Thoracic aorta (tissue), 2 donors: ENCODE data around the gene FAM228B. TPM values are rescaled to one million over a fixed set of nuclear protein-coding genes. Genes with fewer than 3 reads are reported as not detected.

Experiments
- ATAC-seq: fragments of 150-250 bp; one replicate; pipeline ENCODE4 v1.8.0; 2017; ENCODE audit warnings: low read depth; ENCODE audit not compliant: insufficient number of reproducible peaks, low FRiP score
- DNase-seq: peaks from one replicate; pipeline ENCODE4 v3.0.0-alpha.2; 2020; ENCODE audit warnings: low spot score
- H3K27ac ChIP-seq, 2 donors: fragments of 200-600 bp; sonication (generic); 1 replicate in 1 of 2; 2 replicates in 1 of 2; pipeline ENCODE4 v1.5.1; 2016; ENCODE audit warnings: mild to moderate bottlenecking in 2 of 2, moderate library complexity in 2 of 2
- H3K27me3 ChIP-seq: fragments of 200-600 bp; sonication (generic); replicated peaks from 2 replicates; pipeline ENCODE4 v1.6.0; 2016; ENCODE audit warnings: mild to moderate bottlenecking; ENCODE audit not compliant: insufficient read depth
- H3K36me3 ChIP-seq: fragments of 200-600 bp; sonication (generic); one replicate; pipeline ENCODE4 v1.5.1; 2016
- H3K4me1 ChIP-seq, 2 donors: fragments of 200-600 bp; sonication (generic); 1 replicate in 1 of 2; 2 replicates in 1 of 2; pipeline versions ENCODE4 v1.5.1 to v1.6.0; 2016; ENCODE audit warnings: low read depth in 2 of 2, mild to moderate bottlenecking in 1 of 2; ENCODE audit not compliant: control insufficient read depth in 1 of 2
- H3K4me3 ChIP-seq: fragments of 200-600 bp; sonication (generic); 2 replicates; pipeline ENCODE4 v1.5.1; 2016; ENCODE audit warnings: mild to moderate bottlenecking
- H3K9me3 ChIP-seq: fragments of 200-600 bp; sonication (generic); 2 replicates; pipeline ENCODE4 v1.5.1; 2016
- total RNA-seq, 2 donors: library from RNA; depleted of rRNA; stranded (reverse); fragments of >200 nt; gene quantifications; one replicate each; pipeline versions ENCODE4 v1.1.0 to v1.2.3, GENCODE V29; 2016
- TF ChIP-seq, protein P1 (sequence below): fragments of 200-600 bp; sonication (generic); IDR thresholded peaks from one replicate; pipeline ENCODE4 v1.5.1; 2019; ENCODE audit warnings: antibody characterized with exemption

The FAM228B gene
- total RNA-seq, 2 donors from 2014 or later = 23.6 to 114 TPM

DNA sequence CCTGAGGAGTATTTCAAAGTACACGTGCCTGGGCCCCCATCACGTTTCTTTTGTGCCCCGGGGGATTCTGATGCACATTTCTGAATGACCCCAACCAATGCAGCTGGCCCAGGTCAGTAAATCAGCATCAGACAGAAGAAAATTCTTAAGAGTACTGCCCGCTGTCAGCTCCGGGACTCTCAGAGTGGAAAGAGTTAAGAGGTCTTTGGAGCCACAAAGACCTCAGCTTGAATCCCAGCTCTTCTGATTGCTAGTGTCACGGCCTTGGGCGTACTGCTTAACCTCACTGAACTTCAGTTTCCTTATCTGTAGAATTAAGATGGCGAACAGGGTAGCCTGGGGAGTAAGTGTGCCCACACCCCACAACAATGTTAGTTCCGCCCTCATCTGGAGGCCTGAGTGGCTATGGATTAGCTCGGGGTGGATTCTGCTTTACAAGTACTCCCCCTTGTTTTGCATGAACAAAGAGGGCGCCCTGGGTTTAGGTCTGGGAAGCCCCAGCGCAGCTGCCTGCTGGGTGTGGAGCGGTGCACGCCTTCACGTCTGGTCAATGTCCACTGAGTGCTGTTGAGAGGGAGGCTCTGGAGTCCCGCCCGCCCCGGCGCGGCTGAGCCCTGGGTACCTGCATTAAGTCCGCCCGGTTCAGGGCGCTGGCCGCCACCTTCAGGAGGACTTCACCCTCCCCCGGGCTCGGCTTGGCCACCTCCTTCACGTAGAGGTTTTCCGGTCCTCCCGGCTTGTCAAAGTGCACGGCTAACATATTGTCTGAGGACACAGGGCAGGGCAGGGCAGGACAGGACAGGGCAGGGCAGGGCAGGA, 39.5 kb upstream of the FAM228B start:
- H3K27ac ChIP-seq = peak overlapping the region; percentile 81 to 87
- H3K9me3 ChIP-seq = no peaks in the 10 kb centered on the region
- H3K4me1 ChIP-seq = peaks cover 7 to 19% of the 10 kb centered on the region in 2 donors
- no peaks in the 10 kb centered on the region for H3K27me3 ChIP-seq
- ATAC-seq = peak; percentile 24
- no peak for DNase-seq
- peak overlapping the region; percentile 74 for H3K4me3 ChIP-seq
- TF ChIP-seq, protein P1, sequence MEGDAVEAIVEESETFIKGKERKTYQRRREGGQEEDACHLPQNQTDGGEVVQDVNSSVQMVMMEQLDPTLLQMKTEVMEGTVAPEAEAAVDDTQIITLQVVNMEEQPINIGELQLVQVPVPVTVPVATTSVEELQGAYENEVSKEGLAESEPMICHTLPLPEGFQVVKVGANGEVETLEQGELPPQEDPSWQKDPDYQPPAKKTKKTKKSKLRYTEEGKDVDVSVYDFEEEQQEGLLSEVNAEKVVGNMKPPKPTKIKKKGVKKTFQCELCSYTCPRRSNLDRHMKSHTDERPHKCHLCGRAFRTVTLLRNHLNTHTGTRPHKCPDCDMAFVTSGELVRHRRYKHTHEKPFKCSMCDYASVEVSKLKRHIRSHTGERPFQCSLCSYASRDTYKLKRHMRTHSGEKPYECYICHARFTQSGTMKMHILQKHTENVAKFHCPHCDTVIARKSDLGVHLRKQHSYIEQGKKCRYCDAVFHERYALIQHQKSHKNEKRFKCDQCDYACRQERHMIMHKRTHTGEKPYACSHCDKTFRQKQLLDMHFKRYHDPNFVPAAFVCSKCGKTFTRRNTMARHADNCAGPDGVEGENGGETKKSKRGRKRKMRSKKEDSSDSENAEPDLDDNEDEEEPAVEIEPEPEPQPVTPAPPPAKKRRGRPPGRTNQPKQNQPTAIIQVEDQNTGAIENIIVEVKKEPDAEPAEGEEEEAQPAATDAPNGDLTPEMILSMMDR = no peak
- peaks cover 7% of the 10 kb centered on the region for H3K36me3 ChIP-seq

DNA sequence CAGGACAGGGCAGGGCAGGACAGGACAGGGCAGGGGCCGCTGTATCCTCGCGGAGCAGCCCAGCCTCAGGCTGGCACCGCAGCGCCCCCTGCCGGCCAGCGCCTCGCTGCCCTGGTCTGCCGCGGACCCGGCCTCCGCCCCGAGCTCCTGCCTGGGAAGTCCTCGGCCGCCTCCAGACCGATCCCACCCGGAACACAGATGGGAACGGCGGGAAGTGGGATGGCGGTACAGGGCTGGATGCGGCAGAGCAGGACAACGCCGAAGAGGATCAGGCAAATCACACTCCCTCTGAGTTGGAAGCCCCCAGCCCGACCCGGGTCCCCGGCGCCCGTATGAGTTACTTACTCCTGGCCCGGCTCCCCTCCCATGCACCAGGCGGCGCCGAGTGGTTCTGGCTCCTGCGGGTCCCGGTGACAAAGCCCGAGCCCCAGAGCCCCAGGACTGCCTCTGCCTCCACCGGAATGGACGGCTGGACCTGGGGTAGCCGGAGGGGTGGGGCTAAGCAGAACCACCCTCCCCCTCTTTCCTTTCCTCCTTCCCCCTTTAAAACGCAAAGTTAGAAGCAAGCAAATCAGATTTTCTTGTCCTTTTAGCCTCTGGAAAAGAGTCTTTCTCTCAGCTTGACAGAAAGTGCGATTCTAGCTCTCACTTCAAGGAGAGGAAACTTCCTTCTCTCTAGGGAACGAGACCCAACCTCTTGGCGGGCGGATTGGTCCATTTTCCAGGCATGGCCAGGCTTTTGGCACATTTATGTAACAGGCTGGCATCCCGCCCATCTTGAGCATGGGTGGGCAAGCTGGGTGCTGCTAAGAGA, 38.7 kb upstream of the FAM228B start, which contains the start of gene TP53I3:
TSS of gene TP53I3 (minus strand) at position 449 of the 814 bp plus-strand sequence. CDS start 508 bp downstream, outside the sequence.
- H3K4me3 ChIP-seq = peak within 1 kb of the TSS; percentile 74
- peaks cover 7% of the 10 kb centered on the region for H3K36me3 ChIP-seq
- H3K27ac ChIP-seq = peak within 1 kb of the TSS; percentile 81 to 87
- no peaks in the 10 kb centered on the region for H3K27me3 ChIP-seq
- peak; percentile 47 for DNase-seq
- peak; percentile 88 for ATAC-seq
- TF ChIP-seq, protein P1 = peak; percentile 98
- H3K4me1 ChIP-seq = peaks cover 7 to 19% of the 10 kb centered on the region in 2 donors
- no peaks in the 10 kb centered on the region for H3K9me3 ChIP-seq

DNA sequence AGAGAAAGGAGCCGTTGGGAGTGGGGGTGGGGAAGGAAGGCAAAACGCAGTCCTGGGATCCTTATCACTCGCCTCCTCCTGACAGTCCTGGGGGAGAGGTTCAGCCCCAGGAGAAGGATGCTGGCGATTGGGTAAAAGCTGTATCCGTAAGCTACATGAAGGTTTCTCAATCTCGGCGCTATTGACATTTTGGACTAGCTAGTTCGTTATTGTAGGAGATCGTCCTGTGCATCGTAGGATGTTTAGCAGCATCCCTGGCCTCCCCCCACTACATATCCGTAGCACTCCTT, 38.1 kb upstream of the FAM228B start:
- TF ChIP-seq, protein P1 = no peak
- no peaks in the 10 kb centered on the region for H3K9me3 ChIP-seq
- peak overlapping the region; percentile 74 for H3K4me3 ChIP-seq
- H3K27ac ChIP-seq = peak overlapping the region; percentile 81 to 87
- DNase-seq (no peak), ATAC-seq (no peak)
- H3K4me1 ChIP-seq = peaks cover 7 to 19% of the 10 kb centered on the region in 2 donors
- peaks cover 7% of the 10 kb centered on the region for H3K36me3 ChIP-seq
- H3K27me3 ChIP-seq = no peaks in the 10 kb centered on the region

DNA sequence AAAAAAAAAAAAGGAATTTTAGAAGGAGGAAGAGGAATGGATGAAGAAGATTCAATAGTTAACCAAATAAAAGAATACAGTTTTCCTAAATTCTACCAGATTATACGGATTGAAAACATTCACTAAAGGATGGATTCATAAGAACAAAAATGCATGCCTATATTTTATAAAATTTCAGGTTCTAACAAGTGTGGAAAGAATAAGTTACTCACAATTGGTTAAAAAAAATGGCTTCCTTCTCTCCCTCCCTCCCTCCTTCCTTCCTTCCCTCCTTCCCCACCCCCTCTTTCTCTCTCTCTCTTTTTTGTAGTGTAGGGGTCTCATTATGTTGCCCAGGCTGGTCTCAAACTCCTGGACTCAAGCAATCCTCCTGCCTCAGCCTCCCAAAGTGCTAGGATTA, 37.0 kb upstream of the FAM228B start:
- peaks cover 7 to 19% of the 10 kb centered on the region in 2 donors for H3K4me1 ChIP-seq
- no peaks in the 10 kb centered on the region for H3K27me3 ChIP-seq
- H3K36me3 ChIP-seq = peaks cover 7% of the 10 kb centered on the region
- no peak overlapping the region for H3K4me3 ChIP-seq
- ATAC-seq (no peak), DNase-seq (no peak)
- H3K27ac ChIP-seq = no peak overlapping the region
- no peaks in the 10 kb centered on the region for H3K9me3 ChIP-seq
- TF ChIP-seq, protein P1 = no peak

DNA sequence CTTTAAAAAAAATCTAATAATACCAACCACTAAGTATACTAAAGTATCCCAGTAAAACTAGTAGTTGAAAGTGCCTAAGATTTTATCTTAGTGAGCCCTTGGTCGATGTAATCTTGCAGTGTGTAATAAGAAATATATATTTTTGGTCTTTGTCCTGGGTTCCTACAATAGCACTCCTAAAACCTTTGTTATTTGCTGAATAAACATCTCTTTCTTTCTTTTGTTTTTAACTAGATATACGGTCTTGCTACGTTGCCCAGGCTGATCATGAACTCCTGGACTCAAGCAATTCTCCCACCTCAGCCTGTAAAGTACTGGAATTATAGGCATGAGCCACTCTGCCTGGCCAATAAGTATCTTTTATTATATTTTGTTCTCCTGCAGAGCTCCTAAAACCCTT, 36.2 kb upstream of the FAM228B start:
- Histone ChIP-seq H3K36me3 (peaks cover 6% of the 10 kb centered on the region), H3K27me3 (no peaks in the 10 kb centered on the region), H3K4me3 (no peak overlapping the region), H3K9me3 (no peaks in the 10 kb centered on the region), H3K4me1 (peaks cover 7 to 19% of the 10 kb centered on the region in 2 donors), H3K27ac (no peak overlapping the region)
- TF ChIP-seq, protein P1 = no peak
- ATAC-seq = no peak
- DNase-seq = no peak
